GM12891 (cell line): ENCODE results near the gene TMEM270.

Experiments used
- PAX5 ChIP-seq: IDR thresholded peaks from 2 replicates; pipeline ENCODE4 v1.6.1; 2011; ENCODE audit warnings: low read length, moderate library complexity, mild to moderate bottlenecking; ENCODE audit not compliant: insufficient read depth, severe bottlenecking
- POLR2A ChIP-seq: IDR thresholded peaks from 2 replicates; pipeline ENCODE4 v1.6.1; 2011; ENCODE audit warnings: low read depth, low read length, control low read depth
- POLR2AphosphoS5 ChIP-seq: IDR thresholded peaks from 2 replicates; pipeline ENCODE4 v1.6.1; 2011; ENCODE audit warnings: low read depth, low read length, control low read depth
- POU2F2 ChIP-seq: IDR thresholded peaks from 2 replicates; pipeline ENCODE4 v1.6.1; 2011; ENCODE audit warnings: low read depth, mild to moderate bottlenecking, control low read depth, low read length, moderate library complexity
- SPI1 ChIP-seq: IDR thresholded peaks from 2 replicates; pipeline ENCODE4 v1.6.1; 2011; ENCODE audit warnings: low read depth, low read length, control low read depth
- TAF1 ChIP-seq: IDR thresholded peaks from 2 replicates; pipeline ENCODE4 v1.6.1; 2011; ENCODE audit warnings: low read depth, low read length, control low read depth

GRCh38 chr7:73907554-73908122 is 46.7 kb downstream of the TMEM270 start:
- TF ChIP-seq POLR2A (no peak), POLR2AphosphoS5 (no peak), POU2F2 (no peak), SPI1 (no peak), TAF1 (no peak), PAX5 (no peak)
